GM21381 (cell line): Measurements from ENCODE around the gene GRAP2.
"Not testable (repeated sequence)": the region's sequence is repeated elsewhere in the genome, so short reads cannot be mapped to it uniquely, and the experiment has no call there.

Source experiments
- ATAC-seq: cut with Tn5 transposase; IDR thresholded peaks from one replicate; pipeline ENCODE4 v1.9.1; 2021; ENCODE audit warnings: mild to moderate bottlenecking, moderate library complexity; ENCODE audit not compliant: unreplicated experiment

The GRAP2 gene

DNA sequence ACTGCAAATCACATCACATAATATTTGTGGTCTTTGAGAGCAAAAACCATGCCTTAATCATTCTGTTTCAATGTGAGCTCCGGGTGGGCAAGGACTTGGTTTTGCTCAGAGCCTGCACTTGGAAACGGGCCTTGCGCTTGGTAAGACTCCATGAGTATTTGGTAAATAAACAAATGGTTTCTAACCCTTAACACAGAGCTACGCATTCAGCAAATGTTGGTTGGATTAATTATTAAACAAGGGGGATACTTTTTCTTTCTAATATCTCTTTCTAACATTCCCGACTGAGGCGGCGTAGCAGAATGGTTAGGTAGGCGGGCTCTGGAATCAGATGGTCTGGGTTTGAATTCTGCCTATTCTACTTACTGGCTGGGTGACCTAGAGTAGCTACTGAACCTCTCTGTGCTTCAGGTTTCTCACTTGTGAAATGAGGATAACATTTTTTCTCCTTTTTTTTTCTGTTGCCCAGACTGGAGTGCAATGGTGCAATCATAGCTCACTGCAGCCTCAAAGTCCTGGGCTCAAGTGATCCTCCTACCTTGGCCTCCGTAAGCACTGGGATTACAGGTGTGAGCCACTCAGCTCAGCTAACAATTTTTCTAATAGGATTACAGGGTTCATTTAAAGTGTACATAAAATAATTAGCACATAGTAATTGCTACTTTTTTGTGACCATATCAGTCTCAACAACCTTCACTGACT is 90.4 kb downstream of the GRAP2 start:
- no peak for ATAC-seq

DNA sequence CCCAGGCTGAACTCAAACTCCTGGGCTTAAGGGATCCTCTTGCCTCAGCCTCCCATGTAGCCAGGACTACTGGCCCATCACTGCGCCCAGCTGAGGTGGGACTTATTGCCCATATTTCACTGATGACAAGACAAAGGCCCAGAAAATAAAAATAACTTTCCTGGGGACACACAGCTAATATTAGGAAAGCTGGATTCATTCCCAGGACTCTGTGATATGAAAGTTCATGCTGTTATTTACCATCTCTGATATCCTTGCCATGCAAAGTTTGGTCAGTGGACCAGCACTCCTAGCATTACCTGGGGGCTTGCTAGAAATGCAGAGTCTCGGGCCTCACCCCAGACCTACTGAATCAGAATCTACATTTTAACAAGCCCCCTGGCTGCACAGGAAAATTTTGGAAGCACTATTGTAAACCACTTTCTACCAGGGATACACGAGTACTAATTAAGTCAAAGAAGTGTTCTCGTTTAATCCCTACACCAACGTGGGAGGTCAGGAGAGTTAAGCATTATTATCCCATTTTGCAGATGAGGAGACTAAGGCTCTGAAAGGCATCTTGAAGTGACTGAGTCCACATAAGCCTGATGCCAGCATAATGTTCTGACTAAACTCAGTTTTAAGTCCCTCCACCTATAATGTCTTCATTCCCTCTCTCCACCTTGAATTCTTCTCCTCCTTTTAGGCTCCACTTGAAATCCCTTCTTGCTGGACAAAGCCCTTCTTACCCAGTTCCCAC is 91.4 kb downstream of the GRAP2 start:
- no peak for ATAC-seq

DNA sequence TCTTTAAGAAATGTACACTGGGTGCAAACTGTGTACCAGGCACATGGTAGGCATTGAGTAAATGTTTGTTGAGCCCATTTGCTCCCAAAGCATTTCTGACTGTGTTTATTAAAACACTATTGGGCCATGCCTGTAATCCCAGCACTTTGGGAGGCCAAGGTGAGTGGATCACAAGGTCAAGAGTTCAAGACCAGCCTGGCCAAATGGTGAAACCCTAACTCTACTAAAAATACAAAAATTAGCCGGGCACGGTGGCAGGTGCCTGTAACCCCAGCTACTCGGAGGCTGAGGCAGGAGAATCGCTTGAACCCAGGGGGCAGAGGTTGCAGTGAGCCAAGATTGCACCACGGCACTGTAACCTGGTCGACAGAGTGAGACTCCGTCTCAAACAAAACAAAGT is 92.0 kb downstream of the GRAP2 start:
- not testable (repeated sequence) for ATAC-seq

DNA sequence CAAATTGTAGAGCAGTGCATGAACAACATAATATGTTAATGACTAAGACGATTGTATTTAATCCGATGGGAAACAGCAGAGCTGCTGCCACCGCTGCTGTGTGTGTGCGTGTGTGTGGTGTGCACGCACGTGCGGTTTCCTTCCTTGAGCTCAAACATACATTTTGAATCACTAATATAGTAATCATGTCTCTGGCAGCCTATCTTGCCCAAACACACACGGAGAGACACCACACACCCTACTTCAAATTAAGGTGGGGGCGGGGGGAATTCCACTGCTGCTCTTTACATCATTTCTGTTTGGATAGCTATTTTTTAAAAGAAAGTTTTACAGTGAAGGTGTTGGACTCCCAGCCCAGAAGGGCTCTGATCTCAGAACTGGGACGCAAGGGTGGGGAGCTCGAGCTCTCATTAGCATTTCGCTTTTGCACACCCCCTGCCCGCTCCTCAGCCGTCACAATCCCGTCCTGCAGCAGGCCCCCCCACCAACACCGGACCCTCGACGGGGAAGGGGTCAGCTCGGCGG is 93.2 kb downstream of the GRAP2 start:
- no peak for ATAC-seq

DNA sequence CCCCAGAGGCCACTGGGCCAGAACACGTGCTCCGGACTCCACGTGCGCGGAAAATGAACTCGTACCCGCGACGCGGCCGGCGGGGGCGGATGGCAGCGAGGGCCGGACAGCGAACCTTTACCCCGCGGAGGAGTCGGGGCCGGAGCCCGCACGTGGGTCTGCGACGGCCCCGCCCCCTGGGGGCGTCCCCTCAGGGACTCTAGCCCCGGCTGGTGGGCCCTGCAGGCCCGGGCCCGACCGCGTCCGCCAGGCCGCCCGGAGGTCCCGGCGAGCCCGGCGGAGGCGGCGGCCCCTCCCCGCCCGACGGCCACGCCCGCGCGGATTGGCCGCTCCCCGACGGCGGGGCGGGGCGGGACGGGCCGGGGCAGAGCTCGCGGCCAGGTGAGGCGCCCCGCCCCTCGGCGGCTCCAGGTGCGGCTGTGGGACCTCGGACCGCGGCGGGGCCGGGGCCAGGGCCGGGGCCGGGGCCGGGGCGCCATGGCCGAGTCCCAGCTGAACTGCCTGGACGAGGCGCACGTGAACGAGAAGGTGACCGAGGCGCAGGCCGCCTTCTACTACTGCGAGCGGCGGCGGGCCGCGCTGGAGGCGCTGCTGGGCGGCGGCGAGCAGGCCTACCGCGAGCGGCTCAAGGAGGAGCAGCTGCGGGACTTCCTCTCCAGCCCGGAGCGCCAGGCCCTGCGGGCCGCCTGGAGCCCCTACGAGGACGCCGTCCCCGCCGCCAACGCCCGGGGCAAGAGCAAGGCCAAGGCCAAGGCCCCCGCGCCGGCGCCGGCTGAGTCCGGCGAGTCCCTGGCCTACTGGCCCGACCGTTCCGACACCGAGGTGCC is 93.9 kb downstream of the GRAP2 start, which contains the start of gene FAM83F:
TSS of gene FAM83F (plus strand) at position 389 of the 827 bp plus-strand sequence. CDS start at position 478, 89 bp downstream.
- ATAC-seq, result no peak

DNA sequence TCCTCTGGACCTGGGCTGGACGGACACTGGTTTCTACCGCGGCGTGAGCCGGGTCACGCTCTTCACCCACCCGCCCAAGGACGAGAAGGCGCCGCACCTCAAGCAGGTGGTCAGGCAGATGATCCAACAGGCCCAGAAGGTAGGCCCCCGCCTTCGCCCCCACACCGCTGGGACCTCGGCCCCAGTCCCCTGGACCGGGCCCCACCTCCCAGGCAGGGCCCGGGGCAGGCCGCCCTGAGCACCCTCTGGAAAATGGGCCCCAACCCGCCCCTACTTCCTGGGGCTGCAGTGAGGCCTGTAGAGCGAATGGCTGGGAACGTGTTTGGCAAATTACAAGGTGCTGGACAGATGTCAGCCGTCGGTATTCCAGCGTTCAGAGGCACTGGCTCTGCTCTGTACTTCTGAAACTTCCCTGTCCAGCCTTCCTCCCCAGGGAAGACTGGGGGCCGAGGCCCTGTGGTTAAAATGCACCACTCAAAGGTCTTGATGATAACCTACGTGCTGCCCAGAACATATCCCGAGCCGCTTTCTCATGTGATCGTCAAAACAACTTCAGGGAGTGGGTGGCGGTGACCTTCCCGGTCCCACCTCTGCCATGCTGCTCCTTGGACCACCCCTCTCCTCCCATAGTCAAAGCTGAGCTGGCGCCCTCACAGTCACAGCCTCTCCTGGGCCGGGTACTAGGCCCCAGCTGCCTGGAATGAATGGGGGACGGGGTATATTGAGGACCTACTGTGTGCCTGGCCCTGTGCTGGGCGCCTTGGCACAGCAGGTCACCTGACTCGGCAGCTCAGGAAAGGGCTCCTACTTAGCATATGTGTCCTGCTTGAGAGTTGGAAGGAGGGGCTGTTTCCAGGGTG is 94.7 kb downstream of the GRAP2 start:
- ATAC-seq, result no peak

DNA sequence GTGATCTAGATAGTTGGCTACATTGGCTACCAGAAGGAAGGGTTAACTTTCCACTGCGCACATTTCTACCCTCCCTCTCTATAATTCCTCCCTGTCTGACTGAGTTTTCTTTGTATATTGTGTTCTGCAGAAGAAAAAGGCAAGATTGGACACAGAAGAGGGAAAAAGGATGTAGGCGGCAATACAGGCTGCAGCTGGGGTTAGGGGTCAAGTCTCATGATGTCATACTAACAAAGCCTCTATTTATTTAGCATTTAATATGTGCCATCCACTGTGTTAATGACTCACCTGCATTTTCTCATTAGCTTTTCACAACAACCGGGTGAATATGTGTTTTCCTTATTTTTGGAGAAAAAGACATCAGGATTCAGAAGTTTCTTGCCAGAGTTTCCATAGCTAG is 95.8 kb downstream of the GRAP2 start:
- no peak for ATAC-seq

DNA sequence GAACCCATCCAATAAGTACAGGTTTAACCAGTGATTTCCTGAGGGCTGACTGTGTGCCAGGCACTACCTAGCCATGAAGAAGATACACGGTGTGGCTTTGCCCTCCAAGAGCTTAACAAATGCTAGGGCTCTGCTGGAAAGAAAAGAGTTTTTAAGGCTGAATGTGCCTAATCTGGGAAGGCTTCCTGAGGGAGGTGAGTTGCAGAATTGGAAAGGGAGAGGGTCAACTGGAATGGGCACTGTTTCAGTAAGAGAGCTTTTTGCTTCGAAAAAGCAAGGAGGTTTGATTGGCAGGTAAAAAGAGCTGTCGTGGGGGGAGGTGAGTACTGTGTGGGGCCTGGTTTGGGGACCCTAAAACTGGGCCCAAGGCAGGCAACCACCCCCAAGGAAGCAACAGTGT is 96.5 kb downstream of the GRAP2 start:
- no peak for ATAC-seq

DNA sequence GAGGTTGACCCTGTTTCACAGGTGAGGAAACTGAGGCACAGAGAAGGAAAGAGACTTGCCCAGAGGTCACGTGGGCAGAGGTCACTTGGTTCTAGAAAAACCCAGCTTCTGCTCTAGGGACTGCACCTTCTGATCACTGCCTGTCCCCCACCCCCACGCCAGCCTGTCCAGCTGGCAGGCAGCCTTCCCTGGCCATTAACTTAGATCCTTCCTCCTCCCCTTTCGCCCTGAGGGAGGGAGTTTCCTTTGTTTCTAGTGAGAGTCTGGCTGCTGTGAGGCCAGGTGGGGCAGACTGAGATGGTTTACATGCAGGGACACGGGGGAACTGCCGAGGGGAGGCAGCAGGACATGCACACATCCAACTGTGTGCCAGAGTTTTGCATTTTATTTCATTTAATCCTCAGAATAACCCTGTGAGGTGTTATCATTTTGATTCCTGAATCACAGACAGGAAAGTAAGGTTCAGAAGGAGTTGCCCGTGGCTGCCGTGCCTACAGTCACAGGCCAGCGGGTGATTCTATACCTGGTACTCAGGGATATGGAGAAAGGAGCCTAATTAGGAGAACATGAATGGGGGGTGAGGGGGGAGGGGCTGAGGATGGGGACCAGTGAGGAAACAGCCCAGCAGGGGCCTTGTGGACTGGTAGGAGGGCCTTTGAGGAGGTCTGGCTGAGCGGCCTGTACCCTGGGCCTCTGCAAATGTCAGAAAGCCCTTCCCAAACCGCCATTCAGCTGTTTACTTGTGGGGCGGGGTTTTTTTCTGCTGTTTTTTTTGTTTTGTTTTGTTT is 97.2 kb downstream of the GRAP2 start:
- no peak for ATAC-seq

DNA sequence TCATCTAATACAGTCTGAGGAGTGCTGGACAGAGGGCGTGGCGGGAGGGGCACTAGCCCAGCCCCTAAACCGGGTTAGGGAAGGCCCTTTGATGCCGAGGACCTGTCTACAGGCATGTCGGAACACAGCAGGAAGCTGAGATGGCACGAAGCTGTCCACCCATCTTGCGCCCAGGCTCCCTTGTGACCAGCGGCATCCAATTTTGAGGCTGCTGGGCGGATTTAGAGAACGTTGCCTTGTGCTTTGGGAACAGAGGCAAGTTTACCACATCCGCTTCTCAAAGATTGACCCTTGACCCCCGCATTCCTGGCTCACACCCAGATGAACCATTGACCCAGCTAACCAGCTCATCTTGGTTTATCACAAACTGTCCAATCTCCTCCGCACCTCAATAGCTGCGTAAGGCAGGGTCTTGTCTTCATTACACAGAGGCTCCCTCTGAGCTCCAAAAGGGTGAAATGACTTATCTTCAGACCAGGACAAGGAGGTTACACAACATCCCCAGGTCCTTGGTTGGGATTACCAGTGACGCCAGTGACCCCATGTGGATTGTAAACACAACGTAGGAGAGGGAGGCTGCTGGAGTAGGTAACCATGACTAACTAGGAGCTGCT is 98.4 kb downstream of the GRAP2 start:
- no peak for ATAC-seq

DNA sequence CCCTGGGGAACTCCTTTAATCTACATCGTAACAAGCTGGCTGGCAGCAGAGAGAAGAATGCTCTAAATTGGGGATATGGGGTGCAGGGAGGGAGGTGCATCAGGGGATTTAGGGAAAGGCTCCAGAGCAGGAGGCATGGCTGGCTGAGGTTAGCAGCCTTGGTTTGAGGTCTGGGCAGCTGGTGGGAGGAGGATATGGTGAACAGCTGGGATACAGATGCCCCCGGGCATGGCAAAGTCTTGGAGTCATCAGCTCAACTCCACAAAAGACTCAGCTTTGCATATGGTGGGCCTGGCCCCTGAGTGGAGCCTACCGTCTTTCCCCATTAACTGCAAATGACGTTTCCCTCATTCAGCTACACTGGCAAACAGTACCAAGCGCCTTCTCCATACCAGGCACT is 99.3 kb downstream of the GRAP2 start:
- ATAC-seq, result no peak

DNA sequence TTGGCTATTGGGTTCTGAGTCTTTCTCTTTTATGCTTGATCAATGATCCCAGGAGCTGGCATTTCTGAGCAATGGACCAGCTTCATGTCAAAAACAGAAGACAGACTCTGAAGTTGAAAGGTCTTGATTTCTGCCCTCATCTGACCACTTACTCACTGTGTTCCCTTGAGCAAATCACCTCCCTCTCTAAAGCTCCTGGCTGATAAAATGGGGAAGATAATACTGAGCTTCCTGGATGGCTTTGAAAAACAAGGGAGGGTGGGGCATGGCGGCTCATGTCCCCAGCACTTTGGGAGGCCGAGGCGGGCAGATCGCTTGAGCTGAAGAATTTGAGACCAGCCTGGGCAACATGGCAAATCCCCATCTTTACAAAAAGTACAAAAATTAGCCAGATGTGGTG is 100.2 kb downstream of the GRAP2 start:
- ATAC-seq, result no peak

DNA sequence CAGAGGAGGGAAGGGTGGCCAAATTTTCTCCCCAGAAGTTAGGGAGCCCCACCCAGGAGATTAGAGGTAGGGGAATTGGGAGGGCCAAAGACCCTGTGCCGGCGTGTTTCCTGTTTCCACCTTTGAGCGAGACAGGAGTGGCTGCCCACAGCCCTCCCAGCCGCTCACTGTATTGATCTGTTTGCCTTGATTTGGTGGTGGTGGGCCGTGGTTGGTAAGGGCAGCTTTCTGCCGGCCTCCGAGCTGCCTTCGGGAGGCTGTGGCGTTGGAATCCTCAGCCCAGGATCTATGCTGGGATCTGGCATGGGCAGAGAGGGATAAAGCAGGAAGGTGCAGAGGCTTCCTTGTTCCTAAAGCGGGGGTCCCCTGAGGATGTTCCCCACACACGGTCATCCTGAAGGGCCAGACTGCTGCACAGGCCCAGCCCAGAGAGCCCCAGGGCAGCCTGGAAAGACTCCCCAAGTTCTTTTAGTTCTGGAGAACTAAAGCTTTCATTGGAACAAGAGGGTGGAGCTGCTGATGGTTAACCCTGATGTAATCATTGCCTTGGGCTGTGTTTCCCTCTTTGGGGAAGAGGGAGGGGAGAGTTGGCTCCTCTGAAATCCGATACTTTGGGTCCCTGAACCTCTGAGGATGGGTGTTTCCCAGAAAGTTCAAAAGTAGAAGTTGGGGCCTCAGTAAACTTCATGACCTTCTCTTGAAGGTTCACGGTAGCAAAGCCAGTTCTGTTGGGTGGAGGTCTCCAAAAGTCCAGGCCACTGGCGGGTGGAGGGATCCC is 101.1 kb downstream of the GRAP2 start:
- no peak for ATAC-seq

DNA sequence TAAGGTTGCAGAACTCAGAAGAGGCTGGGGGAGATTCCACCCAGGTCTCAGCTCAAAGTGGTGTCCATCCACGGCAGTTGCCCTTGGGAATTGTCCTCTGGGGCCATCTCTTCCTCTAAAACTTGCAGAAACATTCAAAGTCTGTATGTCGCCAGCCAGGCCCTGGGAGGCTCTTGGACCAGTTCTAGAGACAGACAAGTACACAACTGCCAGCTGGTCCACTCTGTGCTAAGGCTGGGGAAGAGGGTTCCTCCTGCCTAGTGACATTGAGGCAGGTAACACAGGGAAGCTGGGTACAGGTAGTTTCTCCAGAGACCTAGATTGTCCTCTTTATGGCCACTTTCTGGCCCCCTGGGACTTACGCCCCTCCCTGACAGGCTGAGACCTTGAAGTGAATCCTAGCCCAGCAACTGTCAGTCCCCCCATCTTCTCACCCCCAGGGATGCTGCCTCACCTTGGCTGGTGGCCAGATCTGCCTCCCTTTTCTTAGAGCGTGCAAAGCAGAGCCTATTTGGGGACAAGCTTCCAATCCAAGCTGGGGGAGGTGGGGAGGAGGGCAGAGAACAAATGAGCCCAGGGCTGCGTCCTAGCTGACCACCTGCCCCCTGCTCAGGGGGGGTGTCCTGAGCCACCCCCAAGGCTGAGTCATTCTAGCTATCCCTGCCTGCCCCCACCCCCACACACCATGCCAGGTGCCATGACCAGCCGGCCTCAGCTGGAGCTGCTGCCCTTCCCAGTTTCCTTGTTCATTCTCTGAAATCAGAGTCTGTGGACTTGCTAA is 102.2 kb downstream of the GRAP2 start:
- no peak for ATAC-seq

DNA sequence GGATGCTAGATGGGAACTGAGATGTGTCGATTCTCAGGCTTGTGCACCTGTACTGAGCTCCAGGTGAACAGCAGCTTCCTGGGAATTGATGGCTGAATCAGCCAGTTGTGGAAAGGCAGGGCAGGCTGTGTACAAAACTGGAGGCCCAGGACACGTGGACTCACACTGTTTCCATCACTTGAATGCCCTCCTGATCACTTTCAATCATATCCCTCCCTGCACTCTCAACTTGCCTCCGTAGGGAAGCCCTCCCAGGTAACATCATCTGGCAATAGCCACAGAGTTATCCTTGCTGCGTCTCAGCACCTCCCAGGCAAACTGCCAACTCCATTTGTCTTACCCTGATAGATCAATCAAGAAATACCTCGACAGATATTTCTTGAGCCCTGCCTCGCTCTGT is 104.0 kb downstream of the GRAP2 start:
- ATAC-seq, result no peak

DNA sequence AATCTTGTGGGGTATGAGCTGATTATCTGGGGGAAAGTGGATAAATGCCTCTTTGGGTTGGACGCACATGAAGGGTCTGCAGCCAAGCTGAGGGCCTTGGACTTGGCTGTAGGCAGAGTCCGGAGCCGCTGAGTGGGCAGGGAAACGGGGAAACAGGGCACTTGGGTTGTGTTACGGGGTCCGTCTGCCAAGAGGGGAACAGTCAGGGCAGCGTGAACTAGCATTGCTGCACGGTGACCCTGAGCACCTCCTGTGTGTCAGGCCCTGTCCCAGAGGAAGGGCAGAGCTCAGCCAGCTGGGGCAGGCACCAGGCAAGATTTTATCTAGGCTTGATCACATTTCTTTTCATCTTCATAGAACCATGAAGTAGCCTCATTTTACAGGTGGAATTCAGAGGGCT is 105.8 kb downstream of the GRAP2 start:
- no peak for ATAC-seq

DNA sequence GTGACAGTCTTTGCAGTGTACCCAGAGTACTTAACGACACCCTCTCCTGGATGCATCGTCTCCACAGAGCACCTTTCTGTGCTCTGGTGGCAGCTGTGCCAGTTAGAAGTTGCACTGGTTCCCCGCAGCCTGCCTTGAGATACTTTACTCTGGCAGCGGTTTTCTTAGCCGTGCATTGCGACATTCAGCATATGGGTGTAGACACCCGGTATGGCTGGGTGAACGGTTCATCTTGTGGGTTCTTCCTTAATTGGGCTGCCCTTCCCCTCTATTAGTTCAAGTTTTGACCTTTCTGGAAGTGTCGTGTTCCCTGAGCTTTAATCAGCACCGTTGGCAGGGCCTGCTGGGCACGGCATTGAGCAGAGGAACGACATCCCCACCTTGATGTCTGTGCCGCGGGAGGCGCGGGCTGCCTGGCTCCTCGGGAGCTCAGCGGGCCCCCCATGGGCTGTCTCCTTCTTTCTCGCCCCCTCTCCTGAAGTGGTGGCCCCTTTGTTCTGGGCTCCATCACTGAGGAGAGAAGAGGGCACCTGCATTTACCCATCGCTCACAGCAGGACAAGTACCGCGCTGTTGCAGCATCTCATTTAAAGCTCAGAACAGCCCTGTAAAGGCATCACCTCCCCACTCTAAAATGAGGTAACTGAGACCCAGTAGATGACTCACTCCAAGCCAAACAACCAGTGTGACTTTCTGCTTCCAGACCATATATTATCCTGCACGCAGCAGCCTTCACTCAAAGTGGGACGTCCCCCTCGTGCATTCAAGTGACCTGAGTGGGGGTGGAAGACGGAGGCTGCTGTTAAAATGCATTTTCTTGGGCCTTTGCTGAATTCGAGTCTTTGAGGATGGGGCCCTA is 107.2 kb downstream of the GRAP2 start:
- ATAC-seq, result no peak
